ENCODE results near the gene TMEM243.

TMEM243 gene

GRCh38 chr7:87159538-87159937 lies 60.0 kb downstream of the TMEM243 start:
- H2AFZ ChIP-seq (ENCODE audit: low read depth, low read length, severe bottlenecking) = no peak overlapping the region
- no peaks in the 10 kb centered on the region for H3K9me2 ChIP-seq (replicated peaks; ENCODE audit: insufficient read depth, low read length)
- H3K27me3 ChIP-seq (ENCODE audit: low read length) = no peaks in the 10 kb centered on the region
- peaks cover 19% of the 10 kb centered on the region for H3F3A ChIP-seq (ENCODE audit: insufficient read depth)
- H3K9me3 ChIP-seq (ENCODE audit: insufficient read depth, low read length) = no peaks in the 10 kb centered on the region
- TF ChIP-seq CTCF (IDR thresholded peaks at IDR 0.05; ENCODE audit: insufficient read depth, low read length, poor library complexity, severe bottlenecking) = no peak
- TF ChIP-seq EZH2phosphoT487 (conservative IDR thresholded peaks at IDR 0.05; ENCODE audit: low read length) = no peak
- peak overlapping the region; percentile 8; the same call in 1 of the 2 replicates for H3K27ac ChIP-seq (ENCODE audit: low read depth, low read length)
- H3K9ac ChIP-seq (ENCODE audit: low read length) = no peak overlapping the region
- H3K4me2 ChIP-seq (ENCODE audit: low read depth, low read length, poor library complexity, severe bottlenecking) = peak overlapping the region; percentile 95
- peaks cover 83% of the 10 kb centered on the region for H3K36me3 ChIP-seq (ENCODE audit: low read length)
- peaks cover 99% of the 10 kb centered on the region for H3K79me2 ChIP-seq (ENCODE audit: insufficient read depth, low read length)
- H3K4me3 ChIP-seq (ENCODE audit: insufficient read depth, low read length, poor library complexity, severe bottlenecking) = no peak overlapping the region
- H4K20me1 ChIP-seq (ENCODE audit: low read depth, low read length) = peaks cover 92% of the 10 kb centered on the region

DNA sequence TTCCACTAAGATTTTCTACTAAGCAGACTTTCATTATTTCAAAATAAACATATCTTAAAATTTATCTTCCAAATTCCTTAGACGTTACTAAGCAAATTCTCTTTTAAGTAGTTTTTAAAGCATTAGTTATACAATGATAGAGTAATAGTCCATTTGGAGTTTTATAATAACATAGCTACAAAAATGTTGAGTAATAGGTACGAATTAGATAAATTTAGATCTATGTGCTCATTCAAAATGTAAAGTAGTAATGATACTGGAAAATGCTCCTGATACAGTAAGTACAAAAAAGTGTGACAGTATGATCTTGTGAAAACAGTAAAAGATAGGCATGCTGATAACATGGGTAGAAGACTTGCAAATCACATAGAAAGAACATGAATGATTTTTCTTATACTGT lies 62.8 kb downstream of the TMEM243 start:
- peak overlapping the region; percentile 95 for H3K4me2 ChIP-seq (ENCODE audit: low read depth, low read length, poor library complexity, severe bottlenecking)
- no peaks in the 10 kb centered on the region for H3K27me3 ChIP-seq (ENCODE audit: low read length)
- no peaks in the 10 kb centered on the region for H3K9me2 ChIP-seq (replicated peaks; ENCODE audit: insufficient read depth, low read length)
- H3K79me2 ChIP-seq (ENCODE audit: insufficient read depth, low read length) = peaks cover 94% of the 10 kb centered on the region
- peak overlapping the region; percentile 83; the same call in 1 of the 2 replicates for H3K27ac ChIP-seq (ENCODE audit: low read depth, low read length)
- peak overlapping the region; percentile 88 for H3K4me3 ChIP-seq (ENCODE audit: insufficient read depth, low read length, poor library complexity, severe bottlenecking)
- TF ChIP-seq EZH2phosphoT487 (conservative IDR thresholded peaks at IDR 0.05; ENCODE audit: low read length) = no peak
- no peak for TF ChIP-seq CTCF (IDR thresholded peaks at IDR 0.05; ENCODE audit: insufficient read depth, low read length, poor library complexity, severe bottlenecking)
- peak overlapping the region; percentile 93 for H3K9ac ChIP-seq (ENCODE audit: low read length)
- H2AFZ ChIP-seq (ENCODE audit: low read depth, low read length, severe bottlenecking) = no peak overlapping the region
- H3K9me3 ChIP-seq (ENCODE audit: insufficient read depth, low read length) = no peaks in the 10 kb centered on the region
- H3K36me3 ChIP-seq (ENCODE audit: low read length) = peaks cover 66% of the 10 kb centered on the region
- H4K20me1 ChIP-seq (ENCODE audit: low read depth, low read length) = peaks cover 74% of the 10 kb centered on the region
- peaks cover 32% of the 10 kb centered on the region for H3F3A ChIP-seq (ENCODE audit: insufficient read depth)

GRCh38 chr7:87155788-87156187 lies 63.7 kb downstream of the TMEM243 start:
- no peaks in the 10 kb centered on the region for H3K9me2 ChIP-seq (replicated peaks; ENCODE audit: insufficient read depth, low read length)
- H3K4me3 ChIP-seq (ENCODE audit: insufficient read depth, low read length, poor library complexity, severe bottlenecking) = peak overlapping the region; percentile 88
- no peaks in the 10 kb centered on the region for H3K9me3 ChIP-seq (ENCODE audit: insufficient read depth, low read length)
- H3K79me2 ChIP-seq (ENCODE audit: insufficient read depth, low read length) = peaks cover 85% of the 10 kb centered on the region
- H3K27me3 ChIP-seq (ENCODE audit: low read length) = no peaks in the 10 kb centered on the region
- H3F3A ChIP-seq (ENCODE audit: insufficient read depth) = peaks cover 32% of the 10 kb centered on the region
- peaks cover 62% of the 10 kb centered on the region for H3K36me3 ChIP-seq (ENCODE audit: low read length)
- H2AFZ ChIP-seq (ENCODE audit: low read depth, low read length, severe bottlenecking) = no peak overlapping the region
- peaks cover 69% of the 10 kb centered on the region for H4K20me1 ChIP-seq (ENCODE audit: low read depth, low read length)
- peak overlapping the region; percentile 93 for H3K9ac ChIP-seq (ENCODE audit: low read length)
- TF ChIP-seq CTCF (IDR thresholded peaks at IDR 0.05; ENCODE audit: insufficient read depth, low read length, poor library complexity, severe bottlenecking) (no peak), EZH2phosphoT487 (conservative IDR thresholded peaks at IDR 0.05; ENCODE audit: low read length) (no peak)
- peak overlapping the region; percentile 95 for H3K4me2 ChIP-seq (ENCODE audit: low read depth, low read length, poor library complexity, severe bottlenecking)
- H3K27ac ChIP-seq (ENCODE audit: low read depth, low read length) = peak overlapping the region; percentile 83

Data from SU-DHL-6 (cell line).